GM21529 (cell line): ENCODE data around the gene ZBTB7C.

Experiments
- ATAC-seq: cut with Tn5 transposase; IDR thresholded peaks from one replicate; pipeline ENCODE4 v1.9.1; 2021; ENCODE audit not compliant: unreplicated experiment

Gene ZBTB7C

DNA sequence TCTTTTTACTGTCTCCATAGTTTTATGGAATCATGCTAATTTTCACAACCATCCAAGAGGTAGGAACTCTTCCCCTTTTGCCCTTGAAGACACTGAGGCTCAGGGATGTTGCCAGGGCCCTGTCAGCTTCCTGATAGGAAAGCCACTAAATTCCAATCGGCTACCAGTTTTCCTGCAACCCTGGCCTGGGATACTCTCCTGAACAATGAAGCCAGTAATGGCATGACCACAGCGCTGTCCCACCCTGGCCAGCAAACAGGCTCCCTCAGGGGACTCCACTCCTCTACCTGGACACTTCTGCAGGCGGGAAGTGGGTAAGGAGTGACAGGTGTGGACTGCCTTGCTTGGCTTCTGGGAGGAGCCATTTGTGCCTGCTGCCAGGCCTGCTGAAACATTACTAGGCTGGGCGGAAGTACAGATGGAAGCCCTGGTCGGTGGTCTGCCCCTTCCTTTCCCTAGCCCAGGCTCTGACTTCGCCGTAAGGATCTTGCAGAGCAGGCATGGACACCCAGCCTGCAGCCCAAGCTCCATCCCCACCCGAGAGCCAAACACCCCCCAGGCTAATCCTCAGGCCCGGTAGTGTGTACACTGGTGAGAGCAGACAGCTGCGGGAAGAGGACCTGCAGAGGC lies 400.0 kb downstream of the ZBTB7C start:
- ATAC-seq: no peak

DNA sequence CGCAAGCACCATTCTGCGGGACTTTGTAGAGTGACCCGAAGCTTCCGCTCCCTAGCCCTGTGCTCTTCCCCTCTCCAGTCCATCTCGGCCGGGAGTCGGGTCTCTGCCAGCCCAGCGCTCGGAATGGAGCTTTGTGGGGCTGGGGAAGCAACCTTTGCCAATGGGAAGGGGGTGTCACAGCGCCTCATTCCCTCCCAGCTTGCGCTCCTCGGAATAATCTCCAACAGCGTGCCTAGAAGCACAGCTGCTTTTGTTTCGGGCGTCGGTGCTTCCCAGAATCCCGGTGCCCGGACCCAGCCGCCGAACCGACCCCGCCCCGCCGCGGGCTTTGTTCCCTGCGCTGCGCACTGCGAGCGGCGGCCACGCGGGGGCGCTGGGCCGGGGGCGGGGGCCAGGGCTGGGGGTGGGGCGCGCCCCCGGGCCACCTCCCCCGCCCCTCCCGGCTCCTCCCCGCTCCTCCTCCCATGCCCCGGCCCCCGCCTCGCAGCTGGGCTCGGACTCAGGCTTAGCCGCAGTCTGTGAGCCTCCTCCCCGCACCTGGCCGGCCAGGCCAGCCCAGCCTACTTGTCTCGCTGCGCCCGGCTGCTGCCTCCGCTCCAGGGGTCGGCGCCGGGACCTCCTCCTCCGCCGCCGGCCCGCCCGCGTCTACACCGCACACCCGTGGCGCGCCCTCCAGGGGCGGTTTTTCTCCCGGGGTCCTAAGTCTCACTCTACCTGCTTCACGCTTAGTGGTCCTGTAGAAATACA lies 401.1 kb downstream of the ZBTB7C start:
- ATAC-seq: peak; percentile 59

DNA sequence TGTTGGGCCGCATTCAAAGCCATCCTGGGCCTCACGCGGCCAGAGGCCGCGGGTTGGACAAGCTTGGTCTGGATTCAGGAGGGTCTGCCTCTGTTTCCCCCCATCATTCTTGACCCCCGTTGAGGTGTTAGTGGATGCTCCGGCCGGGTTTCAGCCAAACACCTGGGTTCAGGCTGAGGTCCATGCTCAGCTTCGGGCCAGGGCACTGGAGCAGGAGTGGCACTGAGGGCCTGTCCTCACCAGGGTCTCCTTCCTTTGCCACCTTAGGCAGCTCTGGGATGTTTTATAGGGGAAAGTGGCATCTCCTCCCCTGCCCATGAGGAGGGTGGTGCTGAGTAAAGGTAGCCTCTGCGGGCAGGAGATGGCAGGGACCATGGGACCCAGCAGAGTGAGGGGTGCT lies 401.8 kb downstream of the ZBTB7C start:
- no peak for ATAC-seq

DNA sequence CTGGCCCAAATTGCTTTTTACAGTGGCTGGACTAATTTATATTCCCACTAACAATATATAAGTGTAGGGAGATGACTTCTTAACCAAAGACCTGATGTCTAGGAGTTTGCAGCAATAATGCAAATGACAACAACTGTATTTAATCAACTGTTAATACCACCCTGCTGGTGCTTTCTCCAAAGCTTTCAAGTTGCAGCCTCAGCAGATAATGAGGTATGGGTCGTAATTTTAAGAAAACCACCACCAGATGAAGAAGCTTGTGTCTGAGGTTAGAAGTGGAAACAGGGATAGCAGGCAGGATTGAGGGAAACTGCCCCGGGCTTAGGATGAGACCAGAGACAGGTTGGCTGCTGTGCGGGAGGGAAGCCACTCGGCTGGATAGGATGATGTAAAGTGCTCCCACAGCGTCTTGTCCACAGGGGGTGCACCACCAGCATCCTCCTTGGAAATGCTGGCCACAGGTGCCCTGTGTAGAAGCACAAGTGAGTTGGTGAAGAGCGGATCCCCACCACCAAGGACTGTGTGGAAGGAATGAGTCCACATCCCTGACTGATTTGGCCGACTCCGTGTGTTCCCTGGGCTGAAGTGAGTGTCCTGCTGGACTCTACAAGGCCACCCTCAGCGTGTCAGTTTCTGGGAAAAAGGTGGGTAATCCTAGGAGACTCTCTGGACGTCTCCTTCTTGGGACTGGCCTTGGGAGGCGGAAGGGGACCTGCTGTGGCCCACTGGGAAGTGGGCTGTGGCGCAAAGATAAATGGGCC lies 402.6 kb downstream of the ZBTB7C start:
- no peak for ATAC-seq

DNA sequence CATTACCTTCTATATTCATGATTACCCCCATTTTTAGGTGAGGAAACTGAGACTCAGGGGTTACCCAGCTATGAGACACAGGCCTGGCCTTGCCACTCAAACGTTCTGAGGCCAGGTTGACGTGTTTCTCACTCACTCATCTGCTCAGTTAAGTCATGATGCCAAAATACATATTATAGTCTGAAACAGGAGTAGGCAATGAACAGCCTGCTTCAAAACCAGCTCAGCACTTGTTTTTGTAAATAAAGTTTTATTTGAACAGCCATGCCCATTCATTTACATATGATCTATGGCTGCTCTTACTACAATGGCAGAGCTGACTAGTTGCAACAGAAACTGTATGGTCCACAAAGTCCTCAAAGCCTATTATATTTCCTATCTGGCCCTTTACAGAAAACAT lies 404.6 kb downstream of the ZBTB7C start:
- no peak for ATAC-seq

DNA sequence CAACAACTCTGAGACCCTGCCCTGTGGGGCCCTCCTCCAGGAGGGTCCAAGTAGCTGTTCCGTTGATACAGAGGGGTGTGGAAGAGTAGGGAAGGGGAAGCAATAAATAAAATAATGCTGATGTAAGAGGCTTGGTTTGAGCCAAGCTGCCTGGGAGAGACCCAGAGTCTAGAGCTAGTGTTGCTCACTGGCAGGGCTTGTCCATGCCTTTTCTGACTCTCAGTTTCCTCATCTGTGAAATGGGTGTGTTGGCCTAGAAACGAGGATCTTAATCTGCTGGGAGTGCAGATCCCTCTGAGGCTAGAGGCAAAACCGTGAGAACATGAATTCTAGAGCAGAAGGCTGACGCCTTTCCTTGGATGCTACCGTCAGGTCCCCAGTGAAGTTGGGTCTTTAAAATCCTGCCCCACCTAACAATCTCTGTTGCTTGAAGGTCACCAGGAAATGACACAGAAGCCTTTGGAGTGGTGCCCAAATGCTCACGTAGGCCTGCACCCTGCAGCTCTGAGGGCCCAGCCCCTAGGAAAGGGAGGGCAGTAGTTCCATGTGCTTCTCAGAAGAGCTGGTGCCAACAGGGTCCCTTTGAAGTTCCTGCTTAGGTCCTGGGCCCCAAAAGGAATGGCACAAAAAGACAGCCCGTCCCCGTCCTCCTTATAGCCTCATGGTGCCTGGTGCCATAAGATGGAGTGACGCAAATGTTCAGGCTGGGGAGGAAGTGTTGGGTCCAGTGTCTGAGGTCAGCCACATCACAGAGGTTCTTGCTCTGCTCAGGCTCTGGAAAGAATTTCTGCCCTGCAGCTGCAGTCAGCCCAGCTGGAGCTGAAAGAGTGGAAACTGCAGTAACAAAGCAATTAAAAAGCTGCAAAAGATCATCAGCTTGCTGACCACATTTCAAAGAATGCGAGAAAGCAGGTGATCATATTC lies 405.5 kb downstream of the ZBTB7C start:
- ATAC-seq: no peak

DNA sequence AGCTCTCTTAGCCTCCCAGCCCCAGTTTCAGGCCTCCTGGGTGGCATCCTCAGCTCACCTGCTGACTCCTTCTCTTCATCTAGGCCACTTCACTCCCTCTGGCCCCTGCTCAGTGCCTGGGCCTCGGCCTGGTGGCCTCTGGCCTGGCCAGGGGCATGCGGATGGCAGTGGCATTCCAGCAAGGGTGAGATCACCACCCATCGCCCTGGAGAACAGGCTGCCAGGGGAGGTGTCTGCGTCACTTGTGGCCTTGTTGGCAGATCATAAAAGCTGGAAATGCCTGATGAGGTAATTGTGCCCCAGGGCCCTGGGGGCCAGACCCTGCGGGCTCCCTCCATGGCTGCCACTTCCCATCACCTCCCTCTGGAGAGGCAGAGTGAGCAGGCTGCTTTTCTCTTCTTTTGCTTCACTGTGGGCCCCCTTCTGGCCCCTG lies 406.2 kb downstream of the ZBTB7C start:
- ATAC-seq: no peak

DNA sequence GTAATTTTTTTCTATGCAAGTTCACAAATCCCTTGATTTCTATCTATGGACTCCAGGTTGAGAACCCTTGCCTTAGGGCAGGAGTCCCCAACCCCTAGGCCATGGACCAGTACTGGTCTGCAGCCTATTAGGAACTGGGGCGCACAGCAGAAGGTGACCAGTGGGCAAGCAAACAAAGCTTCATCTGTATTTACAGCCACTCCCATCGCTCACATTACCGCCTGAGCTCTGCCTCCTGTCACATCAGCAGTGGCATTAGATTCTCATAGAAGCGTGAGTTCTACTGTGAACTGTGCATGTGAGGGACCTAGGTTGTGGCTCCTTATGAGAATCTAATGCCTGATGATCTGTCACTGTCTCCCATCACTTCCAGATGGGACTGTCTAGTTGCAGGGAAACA lies 408.5 kb downstream of the ZBTB7C start:
- ATAC-seq: no peak

DNA sequence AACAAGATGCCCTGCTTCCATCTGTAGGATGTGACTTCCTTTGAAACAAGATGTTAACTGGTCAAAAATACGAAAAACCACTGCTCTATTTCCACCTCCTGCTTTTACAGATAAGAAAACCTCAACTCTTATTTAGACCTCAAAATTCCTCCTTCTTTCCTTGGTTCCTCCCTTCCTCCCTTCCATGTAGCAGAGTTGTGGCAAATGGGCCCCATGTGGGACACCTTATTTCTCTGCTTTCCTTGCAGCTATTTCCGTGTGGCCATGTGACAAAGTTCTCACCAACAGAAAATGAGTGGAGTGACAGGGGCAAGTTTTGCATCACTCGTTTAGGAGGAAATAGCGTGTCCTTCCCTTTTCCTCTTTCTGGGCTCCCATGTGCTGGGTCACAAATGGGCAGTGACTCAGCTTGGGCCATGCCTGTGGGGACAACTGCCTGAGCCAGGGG lies 409.4 kb downstream of the ZBTB7C start:
- no peak for ATAC-seq

DNA sequence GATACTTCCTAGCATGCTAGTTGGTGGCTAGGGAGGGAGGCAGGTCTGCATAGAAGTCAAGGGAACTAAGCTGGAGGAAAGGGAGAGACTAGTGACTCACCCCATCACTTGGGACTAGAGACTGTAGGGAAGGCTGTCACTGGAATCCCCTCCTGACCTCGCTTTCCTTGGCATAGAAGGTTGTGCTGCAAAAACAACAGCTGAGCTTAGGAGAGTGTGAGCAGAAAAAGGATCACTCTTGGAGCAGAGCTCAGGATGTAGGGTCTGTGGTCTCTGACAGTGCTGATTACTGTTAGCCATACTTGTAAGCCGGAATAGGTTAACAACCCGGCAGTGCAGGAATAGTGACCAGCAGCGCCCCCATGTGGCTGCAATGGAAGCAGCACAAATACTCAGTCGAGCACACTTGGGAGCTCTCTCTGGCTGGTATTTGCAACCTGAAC lies 411.8 kb downstream of the ZBTB7C start:
- ATAC-seq: no peak

DNA sequence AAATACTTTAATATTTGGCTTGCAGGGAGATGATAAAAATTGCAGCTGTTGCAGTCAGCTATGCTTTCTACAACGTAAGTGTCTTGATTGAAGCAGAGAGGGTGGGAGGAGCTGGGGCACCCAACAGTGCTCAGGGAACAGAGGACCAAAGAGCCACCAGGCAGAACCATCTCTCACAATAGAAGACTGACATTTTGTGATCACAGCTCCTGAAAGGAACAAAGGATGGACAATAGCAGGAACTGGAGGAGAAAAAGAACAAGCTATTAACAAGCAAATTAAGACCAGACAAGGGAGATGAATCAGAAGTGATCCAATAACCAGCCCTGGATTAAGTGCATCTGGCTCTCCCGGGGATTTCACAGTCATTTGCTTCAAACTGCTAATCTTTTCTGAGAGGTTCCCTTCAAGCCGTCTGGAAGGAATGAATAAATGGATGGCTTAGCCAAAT lies 413.1 kb downstream of the ZBTB7C start:
- ATAC-seq: no peak

DNA sequence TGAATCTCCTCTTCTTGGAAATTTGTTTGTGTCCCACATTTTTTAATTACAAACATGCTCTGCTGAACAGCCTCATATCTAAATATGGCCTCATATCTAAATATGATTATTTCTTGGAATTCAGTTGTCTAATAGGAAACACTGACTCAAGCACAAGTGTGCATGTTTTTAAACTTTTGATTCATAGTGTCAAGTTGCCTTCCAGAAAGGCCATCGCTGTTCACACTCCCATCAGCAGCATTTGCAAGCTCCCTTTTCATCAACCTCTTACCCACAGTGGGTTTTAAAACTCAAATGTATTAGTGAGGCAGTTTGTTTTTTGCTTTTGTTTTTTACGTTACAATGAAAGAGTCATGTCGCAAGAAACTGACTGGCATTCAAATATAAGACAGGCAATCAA lies 413.5 kb downstream of the ZBTB7C start:
- no peak for ATAC-seq

DNA sequence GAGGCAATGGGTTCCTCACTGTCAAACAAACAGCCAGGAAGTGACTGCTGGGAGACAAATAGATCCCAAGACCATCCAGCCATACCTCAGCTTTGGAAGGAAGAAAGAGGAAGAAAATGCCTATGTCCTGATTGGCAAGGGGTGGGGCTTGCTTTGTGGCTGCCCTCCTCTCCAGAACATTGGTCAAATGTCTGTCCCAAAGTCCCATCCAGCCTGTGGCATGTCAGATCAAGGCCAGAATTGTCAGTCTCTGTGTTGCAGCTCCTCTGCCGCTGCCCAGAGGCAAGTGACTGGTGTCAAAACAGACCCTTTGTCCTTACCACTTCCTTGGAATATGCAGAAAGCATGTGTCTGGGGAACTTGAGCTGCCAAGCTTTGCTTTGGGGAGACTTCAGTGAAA lies 415.8 kb downstream of the ZBTB7C start:
- ATAC-seq: no peak

DNA sequence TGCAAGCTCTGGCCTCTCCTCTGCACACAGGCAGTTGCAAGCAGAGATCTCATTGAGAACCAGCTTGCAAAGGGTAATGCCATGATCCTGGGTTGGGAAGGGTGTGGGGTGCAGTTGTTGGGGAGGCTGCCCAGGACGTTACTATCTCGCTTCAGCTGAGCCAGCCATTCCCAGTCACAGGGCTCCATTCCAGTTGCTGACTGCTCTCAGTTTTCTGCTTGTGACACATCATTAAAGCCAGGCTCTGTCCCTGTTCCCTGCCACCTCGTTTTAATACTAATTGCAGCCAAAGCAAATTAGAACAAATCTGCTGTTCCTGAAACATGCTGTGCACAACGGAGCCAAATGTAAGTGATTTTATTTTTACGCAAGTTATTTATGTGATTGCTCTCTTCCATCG lies 416.2 kb downstream of the ZBTB7C start:
- ATAC-seq: no peak

DNA sequence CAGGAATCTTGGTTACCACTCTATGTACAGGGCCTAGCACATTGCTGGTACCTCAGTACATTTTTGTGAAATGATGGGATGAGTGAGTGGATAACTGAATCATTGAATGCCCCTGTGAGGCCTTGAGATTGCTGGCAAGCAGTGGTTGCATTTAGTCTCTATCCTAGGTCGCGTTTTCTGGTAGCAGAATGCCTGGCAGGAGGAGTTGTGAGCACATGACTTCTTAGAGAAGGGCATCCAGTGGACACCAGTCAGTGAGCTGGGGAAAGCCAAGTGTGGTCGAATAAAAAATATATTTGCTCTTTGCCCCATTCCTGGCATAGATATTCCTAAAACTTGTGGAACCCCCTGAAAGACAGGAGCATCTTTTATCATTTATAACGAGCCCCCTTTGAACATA lies 416.9 kb downstream of the ZBTB7C start:
- no peak for ATAC-seq

DNA sequence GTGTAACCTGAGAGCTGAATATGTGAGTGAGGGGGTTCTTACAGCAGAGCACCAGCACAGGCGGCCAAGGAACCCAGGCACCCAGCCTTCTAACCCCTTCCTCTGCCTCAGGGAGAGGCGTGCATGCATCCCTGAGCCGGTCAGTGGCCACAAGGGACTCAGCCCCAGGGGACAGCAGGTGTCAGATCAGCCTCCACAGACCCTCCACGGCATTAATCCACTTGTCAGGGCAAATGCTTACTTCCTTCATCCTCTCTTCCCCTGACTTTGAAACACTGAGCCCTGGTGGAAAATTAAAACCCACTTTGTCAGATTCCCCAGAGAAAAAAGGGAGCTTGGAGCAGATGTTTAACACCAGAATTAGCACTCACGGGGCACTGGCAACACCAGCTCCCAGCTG lies 418.2 kb downstream of the ZBTB7C start:
- no peak for ATAC-seq

DNA sequence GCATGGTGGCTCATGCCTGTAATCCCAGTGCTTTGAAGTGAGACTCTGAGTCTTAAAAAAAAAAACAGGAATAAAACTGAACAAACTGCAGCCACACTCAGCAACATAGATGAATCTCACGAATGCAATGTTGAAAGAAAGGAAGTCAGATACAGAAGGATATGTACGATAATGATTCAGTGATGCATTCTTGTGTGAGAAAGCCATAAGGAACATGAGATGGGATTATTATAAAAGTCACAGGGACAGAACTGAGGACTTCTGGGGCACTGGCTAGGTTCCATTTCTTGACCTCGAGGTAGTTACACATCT lies 421.8 kb downstream of the ZBTB7C start:
- ATAC-seq: no peak

DNA sequence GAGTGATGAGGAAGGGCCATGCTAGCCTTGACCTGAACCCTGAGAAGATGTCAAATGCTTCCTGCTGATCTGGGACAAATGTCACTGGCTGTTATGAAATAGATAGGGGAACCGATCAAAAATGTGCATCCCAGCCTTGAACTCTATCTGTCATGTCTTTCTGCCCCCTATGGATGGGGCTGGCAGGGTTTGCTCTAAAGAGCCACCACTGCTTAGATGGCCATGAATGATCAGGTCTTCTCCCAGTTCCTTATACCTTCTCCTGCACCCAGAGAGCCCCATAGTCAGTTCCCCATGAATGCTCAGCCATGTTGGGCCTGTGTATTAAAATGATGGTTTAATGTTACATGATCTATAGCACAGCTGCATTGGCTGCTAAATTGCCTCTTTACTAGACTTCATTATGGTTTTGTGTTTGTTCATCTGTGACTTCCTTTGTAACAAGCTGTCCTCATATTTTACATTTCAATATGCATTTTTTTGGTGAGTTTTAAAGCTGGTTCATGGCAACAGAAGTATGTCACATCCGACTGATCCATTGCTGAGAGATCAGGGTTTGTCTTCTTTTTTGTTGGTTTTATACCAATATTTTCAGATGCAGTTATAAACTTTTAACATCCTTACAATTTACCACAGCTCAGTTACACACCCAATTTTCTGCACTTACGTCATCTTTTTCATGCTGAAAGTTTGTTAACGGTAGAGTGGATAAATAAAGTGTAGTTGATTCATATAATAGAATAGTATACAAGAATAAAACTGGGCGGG lies 422.4 kb downstream of the ZBTB7C start:
- ATAC-seq: no peak

DNA sequence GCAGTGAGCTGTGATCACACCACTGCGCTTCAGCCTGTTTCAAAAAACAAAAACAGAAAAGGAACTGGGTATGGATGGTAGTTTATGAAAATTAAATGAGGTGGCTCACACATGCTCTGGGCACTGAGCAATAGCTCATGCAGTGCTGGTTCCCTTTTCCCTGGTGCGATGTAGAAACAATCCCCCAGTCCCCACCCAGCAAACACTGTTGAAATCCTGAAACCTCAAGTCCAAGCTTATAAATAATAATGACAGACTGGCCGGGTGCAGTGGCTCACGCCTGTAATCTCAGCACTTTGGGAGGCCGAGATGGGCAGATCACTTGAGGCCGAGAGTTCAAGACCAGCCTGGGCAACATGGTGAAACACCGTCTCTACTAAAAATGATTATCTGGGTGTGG lies 423.3 kb downstream of the ZBTB7C start:
- no peak for ATAC-seq

DNA sequence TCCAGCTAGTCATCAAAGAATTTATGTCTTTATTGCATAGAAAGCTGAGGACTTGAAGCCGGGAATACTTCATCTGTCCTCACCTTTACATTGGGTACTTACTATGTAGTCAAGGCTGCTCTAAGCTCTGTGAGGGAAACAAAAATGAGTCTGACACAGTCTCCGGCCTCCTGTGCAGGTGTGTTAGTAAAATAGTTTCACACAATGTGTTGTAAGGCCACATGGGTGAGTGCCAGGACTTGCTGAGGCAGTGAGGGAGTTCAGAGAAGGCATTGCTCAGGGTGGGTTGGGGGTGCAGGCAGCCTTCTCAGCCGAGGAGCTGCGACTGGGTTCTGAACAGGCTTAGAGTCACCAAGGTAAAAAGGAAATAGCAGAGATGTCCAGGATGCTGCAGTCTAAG lies 424.2 kb downstream of the ZBTB7C start:
- no peak for ATAC-seq
